GM21786 (cell line): ENCODE results near the gene SIPA1L3.

Experiments used
- ATAC-seq: cut with Tn5 transposase; IDR thresholded peaks from one replicate; pipeline ENCODE4 v1.9.1; 2021; ENCODE audit not compliant: unreplicated experiment

SIPA1L3 gene

DNA sequence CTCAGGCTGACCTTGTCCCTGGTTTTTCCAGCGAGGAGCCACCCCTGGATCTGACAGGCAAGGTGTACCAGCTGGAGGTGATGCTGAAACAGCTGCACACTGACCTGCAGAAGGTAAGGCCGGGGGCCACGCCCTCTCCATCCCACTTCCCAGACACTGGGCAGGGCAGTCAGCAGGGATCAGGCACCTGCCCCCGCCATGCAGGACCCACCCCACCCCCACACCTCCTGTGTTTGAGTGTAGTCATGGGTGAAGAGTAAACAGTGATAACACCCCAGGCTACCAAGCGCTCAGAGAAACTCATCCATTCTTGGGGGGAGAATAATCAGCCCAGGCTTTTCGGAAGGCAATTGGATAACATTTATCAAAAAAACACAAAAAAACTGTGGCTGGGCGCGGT is 297.1 kb downstream of the SIPA1L3 start:
- no peak for ATAC-seq

DNA sequence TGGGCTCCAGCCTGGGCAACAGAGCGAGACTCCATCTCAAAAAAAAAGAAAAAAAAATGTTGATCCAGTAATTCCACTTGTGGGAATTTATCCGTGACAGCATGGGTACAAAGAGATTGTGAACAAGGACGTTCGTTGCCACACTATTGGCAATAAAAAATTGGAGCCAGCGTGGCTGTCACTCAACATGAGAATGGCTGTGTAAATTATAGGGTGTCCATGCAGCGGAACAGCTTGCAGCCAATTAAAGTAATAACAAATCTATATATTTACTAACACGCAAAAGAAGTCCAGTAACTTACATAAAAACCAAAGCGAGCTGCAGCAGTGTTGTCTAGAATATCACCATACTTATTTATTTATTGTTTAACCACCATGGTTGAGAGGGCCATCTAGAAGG is 297.7 kb downstream of the SIPA1L3 start:
- no peak for ATAC-seq

- no peak for ATAC-seq
These were observed 299.2 kb downstream of the SIPA1L3 start for GRCh38 chr19:38206006-38206745.

DNA sequence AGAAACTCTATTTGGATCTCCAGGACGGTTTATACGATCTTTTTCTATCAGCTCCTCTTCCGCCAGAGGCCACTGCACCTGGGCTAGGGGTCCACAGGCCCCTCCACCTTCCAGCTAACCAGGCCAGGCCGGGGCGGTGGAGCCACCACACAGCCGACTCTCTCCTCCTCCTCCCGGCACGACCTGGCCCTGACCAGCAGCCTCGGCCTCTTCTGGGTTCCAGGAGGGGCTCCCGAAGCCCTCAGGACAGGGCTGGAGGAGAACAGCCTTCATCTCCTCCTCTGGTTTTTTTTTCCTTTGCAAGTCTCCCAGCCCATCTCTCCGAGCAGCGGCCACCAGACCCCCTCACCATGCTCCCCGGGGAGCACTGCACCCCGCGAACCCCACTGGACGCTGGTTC is 299.9 kb downstream of the SIPA1L3 start:
- no peak for ATAC-seq

- ATAC-seq: no peak
These were observed 300.5 kb downstream of the SIPA1L3 start for GRCh38 chr19:38207543-38207942.

DNA sequence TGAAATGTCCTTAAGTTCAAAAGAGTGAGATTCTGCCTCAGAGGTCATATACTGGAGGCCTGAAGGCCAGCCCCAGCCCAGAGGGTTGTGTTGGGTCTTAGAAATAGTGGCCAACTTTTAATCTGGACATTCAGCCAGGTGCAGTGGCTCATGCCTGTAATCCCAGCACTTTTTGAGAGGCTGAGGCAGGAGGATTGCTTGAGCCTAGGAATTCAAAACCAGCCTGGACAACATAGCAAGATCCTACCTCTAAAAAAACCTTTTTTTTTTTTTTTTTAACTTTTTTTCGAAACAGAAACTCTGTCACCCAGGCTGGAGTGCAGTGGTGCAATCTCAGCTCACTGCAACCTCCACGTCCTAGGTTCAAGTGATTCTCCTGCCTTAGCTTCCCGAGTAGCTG is 301.6 kb downstream of the SIPA1L3 start:
- ATAC-seq: no peak

DNA sequence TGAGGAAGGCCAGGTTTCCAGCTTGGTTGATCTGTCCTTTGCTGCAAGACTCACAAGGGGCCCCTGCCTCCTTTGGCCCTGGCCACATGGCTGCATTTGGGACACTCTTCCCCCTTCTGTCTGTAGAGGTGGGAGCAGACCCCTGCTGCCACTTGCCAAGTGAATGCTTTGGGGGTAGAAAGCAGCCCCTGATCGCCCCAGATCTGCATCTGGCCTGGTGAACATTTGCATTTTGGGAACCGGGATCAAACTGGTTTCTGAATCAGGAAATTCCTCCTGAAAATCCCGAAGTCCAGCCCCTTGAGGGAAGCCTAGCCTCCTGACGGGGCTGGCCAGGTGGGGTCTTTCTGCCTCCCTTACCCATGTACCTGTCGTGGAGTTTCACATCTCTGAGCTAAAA is 302.1 kb downstream of the SIPA1L3 start:
- ATAC-seq: no peak

GRCh38 chr19:38209671-38210457 is 302.9 kb downstream of the SIPA1L3 start:
- no peak for ATAC-seq

GRCh38 chr19:38210458-38210987 is 303.5 kb downstream of the SIPA1L3 start:
- no peak for ATAC-seq

GRCh38 chr19:38211151-38211591 is 304.2 kb downstream of the SIPA1L3 start:
- no peak for ATAC-seq

DNA sequence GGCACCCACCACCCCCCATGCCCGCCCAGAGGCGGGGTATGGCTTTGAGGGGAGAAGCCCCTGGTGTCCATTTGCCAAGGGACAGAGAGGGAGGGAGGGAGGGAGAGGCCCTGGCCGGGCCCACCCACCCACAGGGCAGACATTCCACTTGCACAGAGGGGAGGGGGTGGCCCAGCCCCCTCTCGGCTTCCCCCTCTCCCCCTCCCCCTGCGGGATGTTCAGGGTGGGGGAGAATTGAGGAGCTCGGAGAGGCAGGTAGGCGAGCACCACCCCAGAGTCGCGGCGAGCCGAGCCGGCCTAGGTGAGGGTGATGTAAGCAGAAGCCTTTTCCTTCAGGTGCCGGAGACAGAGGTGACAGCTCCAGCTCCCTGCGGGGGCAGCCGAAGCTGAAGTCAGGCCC is 304.8 kb downstream of the SIPA1L3 start:
- ATAC-seq: no peak

DNA sequence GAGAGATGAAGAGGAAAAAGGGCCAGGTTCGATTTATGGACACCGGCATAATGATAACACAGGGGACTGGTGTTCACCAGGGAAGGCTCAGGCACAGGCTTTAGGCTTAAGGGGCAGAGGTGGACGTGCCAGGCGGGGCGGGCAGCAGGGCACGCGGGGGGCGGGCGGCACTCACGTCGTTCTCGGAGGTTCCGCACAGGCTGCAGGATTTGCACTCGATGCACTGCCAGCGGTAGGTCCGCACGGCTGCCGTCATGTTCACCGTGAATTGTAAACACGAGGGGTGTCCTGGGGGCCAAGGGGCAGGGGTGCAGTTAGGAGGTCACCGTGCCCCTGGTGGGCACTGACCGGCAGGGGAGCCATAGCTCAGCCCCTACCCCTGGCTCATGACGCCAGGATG is 306.5 kb downstream of the SIPA1L3 start:
- ATAC-seq: no peak

GRCh38 chr19:38213911-38214625 is 307.1 kb downstream of the SIPA1L3 start:
- ATAC-seq: peak; percentile 42

GRCh38 chr19:38216785-38217641 is 310.0 kb downstream of the SIPA1L3 start:
- no peak for ATAC-seq

DNA sequence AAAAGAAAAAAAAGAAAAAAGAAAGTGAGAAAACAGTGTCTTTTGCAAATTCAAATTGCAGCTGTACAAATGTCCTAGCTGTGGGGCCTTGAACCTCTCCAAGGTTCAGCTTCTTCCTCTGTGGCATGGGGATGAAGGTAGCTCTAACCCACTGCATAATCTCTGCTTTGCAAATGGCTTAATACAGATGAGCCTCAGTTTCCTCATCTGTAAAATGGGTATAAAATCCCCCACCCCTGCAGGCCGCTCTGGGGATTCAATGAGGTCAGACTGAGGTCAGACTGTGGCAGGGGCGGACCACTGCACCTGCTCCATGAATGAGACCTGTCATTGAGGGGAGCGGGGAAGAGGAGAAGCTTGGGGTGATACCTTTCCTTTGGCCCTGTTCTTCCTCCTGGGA is 311.2 kb downstream of the SIPA1L3 start:
- no peak for ATAC-seq

DNA sequence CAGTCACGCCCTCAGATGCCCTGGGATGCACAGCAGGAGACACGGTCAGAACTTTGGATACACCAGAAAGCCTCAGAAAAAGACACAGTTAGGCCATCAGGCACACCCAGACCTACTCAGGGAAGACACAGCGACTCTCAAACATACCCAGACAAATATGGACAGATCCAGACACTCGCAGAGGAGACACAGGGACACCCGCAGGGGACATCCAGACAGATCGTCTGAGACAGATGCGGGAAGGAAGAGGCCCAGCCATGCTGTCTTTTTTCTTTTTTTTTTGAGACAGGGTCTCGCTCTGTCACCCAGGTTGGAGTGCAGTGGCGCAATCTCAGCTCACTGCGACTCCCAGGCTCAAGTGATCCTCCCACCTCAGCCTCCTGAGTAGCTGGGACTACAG is 312.2 kb downstream of the SIPA1L3 start:
- ATAC-seq: no peak

DNA sequence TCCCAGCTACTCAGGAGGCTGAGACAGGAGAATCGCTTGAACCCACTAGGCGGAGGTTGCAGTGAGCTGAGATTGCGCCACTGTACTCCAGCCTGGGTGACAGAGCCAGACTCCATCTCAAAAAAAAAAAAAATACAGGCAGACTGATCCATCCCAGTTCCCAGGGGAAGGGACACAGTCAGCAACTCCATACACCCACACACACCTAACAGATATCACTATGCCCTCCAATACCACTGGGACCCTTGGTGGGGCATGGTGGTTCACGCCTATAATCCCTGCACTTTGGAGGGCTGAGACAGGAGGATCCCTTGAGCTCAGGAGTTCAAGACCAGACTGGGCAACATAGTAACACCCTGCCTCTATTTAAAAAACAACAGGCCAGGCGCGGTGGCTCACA is 314.4 kb downstream of the SIPA1L3 start:
- ATAC-seq: no peak

DNA sequence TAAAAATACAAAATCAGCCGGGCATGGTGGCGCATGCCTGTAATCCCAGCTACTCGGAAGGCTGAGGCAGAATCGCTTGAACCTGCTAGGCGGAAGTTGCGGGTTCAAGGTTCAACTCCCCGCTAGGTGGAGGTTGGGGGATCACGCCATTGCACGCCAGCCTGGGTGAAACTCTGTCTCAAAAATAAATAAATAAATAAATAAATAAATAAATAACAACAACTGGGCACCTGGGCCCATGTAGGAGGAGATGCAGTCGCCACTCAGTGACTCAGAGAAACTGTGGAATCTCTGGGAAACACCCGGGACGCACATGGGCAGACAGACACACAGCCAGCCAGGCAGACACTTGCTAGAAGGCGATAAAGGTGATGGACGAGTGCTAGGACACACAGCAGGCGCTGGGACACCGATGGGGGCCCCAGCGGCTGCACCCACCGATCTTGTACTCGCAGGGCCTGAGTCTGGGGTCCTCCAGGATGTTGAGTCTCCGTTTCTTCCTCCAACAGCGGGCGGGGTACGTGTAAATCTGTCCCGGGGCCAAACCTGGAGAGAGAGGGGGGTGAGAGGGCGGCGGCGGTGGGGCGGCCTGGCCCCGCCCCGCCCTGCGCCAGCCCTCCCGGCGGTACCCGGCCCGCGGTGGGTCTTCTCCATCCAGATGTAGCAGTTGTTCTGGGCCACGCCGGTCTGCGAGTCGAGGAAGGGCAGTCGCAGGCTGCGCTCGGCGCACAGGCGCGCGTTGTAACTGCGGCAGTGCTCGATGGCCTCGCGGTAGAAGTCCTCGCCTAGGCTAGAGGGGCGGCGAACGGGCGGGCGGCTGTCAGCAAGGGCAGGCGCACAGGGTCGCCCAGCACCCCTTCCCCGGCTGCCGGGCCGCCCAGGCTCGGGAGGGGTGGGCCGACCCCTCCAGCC is 315.2 kb downstream of the SIPA1L3 start:
- no peak for ATAC-seq

- no peak for ATAC-seq
These were observed 316.1 kb downstream of the SIPA1L3 start for GRCh38 chr19:38223119-38223523.

GRCh38 chr19:38223617-38224013 is 316.6 kb downstream of the SIPA1L3 start:
- ATAC-seq: no peak
